ENCODE measurements around the gene TMEM219. TPM values are rescaled to one million over a fixed set of nuclear protein-coding genes. Genes with fewer than 3 reads are reported as not detected.

The TMEM219 gene, protein sequence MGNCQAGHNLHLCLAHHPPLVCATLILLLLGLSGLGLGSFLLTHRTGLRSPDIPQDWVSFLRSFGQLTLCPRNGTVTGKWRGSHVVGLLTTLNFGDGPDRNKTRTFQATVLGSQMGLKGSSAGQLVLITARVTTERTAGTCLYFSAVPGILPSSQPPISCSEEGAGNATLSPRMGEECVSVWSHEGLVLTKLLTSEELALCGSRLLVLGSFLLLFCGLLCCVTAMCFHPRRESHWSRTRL
- 80.5 TPM for polyA plus RNA-seq (2013, experiment 1 of 2)
- 84.2 TPM for polyA plus RNA-seq (2013, experiment 2 of 2)

- peaks cover 0 to 4% of the 10 kb centered on the region in 2 donors for H3K9me3 ChIP-seq (replicated peaks in 1 of 2; ENCODE audit: control insufficient read depth in 2 of 2, insufficient read depth in 1 of 2, low read depth in 1 of 2, low read length in 2 of 2)
- H3K14ac ChIP-seq (ENCODE audit: low read length), result no peak within 1 kb of the TSS
- no peak within 1 kb of the TSS for H4K91ac ChIP-seq (ENCODE audit: low read depth, low read length, poor library complexity)
- no peak within 1 kb of the TSS for H3K27ac ChIP-seq (replicated peaks; ENCODE audit: low read length)
- H2BK120ac ChIP-seq (ENCODE audit: low read depth, low read length), result no peak within 1 kb of the TSS
- H4K8ac ChIP-seq (ENCODE audit: low read depth, low read length), result no peak within 1 kb of the TSS
- no CpG with 5 or more reads among the region's 75 CpGs for WGBS, 2 donors (ENCODE audit: extremely low coverage in 2 of 2, insufficient read length in 2 of 2, insufficient replicate concordance in 1 of 2)
- peak within 1 kb of the TSS; percentile 88 for H3K18ac ChIP-seq (ENCODE audit: low read length)
- H3K9ac ChIP-seq (ENCODE audit: low read depth, low read length, poor library complexity), result peak within 1 kb of the TSS; percentile 5
- DNase-seq (ENCODE audit: low spot score), result peak; percentile 93
- no peaks in the 10 kb centered on the region for H3K27me3 ChIP-seq (ENCODE audit: control insufficient read depth in 3 of 3, insufficient read depth in 3 of 3, low read depth in 1 of 3, low read length in 3 of 3)
- no peak within 1 kb of the TSS for H2BK15ac ChIP-seq (ENCODE audit: low read length)
- peak within 1 kb of the TSS; percentile 92 for H3K23ac ChIP-seq (ENCODE audit: low read depth, low read length, poor library complexity)
- H3K79me1 ChIP-seq (ENCODE audit: low read depth, low read length), result no peaks in the 10 kb centered on the region
- no peak within 1 kb of the TSS for H2BK12ac ChIP-seq (ENCODE audit: low read length)
- peak within 1 kb of the TSS; percentile 62 to 84 for H3K4me3 ChIP-seq (ENCODE audit: low read length in 2 of 2)
- no peak within 1 kb of the TSS for H3K4ac ChIP-seq (ENCODE audit: low read length)
- H2AK5ac ChIP-seq (ENCODE audit: low read depth, low read length), result no peak within 1 kb of the TSS
- H2AFZ ChIP-seq (ENCODE audit: low read length), result peak within 1 kb of the TSS; percentile 90
- H3K4me2 ChIP-seq (ENCODE audit: insufficient read depth, low read length, poor library complexity, severe bottlenecking), result peak within 1 kb of the TSS; percentile 66
- H2BK5ac ChIP-seq (ENCODE audit: low read length), result no peak within 1 kb of the TSS
- H3K4me1 ChIP-seq (ENCODE audit: control insufficient read depth in 2 of 2, insufficient read depth in 1 of 2, low read depth in 1 of 2, low read length in 2 of 2), result peaks cover 0 to 3% of the 10 kb centered on the region in 2 donors
- peaks cover 1 to 12% of the 10 kb centered on the region in 2 donors for H3K36me3 ChIP-seq (replicated peaks in 1 of 2; ENCODE audit: control insufficient read depth in 2 of 2, insufficient read depth in 2 of 2, low read length in 2 of 2)
Observed at GRCh38 chr16:29961479-29962343, at the start of gene TMEM219. TSS of gene TMEM219 (plus strand) at chr16:29962079. CDS start at chr16:29963144, 1,065 bp downstream.

- H3K4me3 ChIP-seq (ENCODE audit: low read length in 2 of 2), result no peak overlapping the region
- peaks cover 1% of the 10 kb centered on the region for H3K79me1 ChIP-seq (ENCODE audit: low read depth, low read length)
- no peak overlapping the region for H3K18ac ChIP-seq (ENCODE audit: low read length)
- no peak overlapping the region for H2BK15ac ChIP-seq (ENCODE audit: low read length)
- H3K27ac ChIP-seq (replicated peaks; ENCODE audit: low read length), result no peak overlapping the region
- H2AFZ ChIP-seq (ENCODE audit: low read length), result no peak overlapping the region
- H2AK5ac ChIP-seq (ENCODE audit: low read depth, low read length), result no peak overlapping the region
- no peak overlapping the region for H2BK12ac ChIP-seq (ENCODE audit: low read length)
- no peak overlapping the region for H3K23ac ChIP-seq (ENCODE audit: low read depth, low read length, poor library complexity)
- peak overlapping the region; percentile 56 for H3K14ac ChIP-seq (ENCODE audit: low read length)
- no peak overlapping the region for H3K4me2 ChIP-seq (ENCODE audit: insufficient read depth, low read length, poor library complexity, severe bottlenecking)
- H4K91ac ChIP-seq (ENCODE audit: low read depth, low read length, poor library complexity), result no peak overlapping the region
- peak overlapping the region; percentile 44 for H3K9ac ChIP-seq (ENCODE audit: low read depth, low read length, poor library complexity)
- H3K9me3 ChIP-seq (replicated peaks in 1 of 2; ENCODE audit: control insufficient read depth in 2 of 2, insufficient read depth in 1 of 2, low read depth in 1 of 2, low read length in 2 of 2), result no peaks in the 10 kb centered on the region
- no peak for DNase-seq (ENCODE audit: low spot score)
- H2BK120ac ChIP-seq (ENCODE audit: low read depth, low read length), result no peak overlapping the region
- H3K4me1 ChIP-seq (ENCODE audit: control insufficient read depth in 2 of 2, insufficient read depth in 1 of 2, low read depth in 1 of 2, low read length in 2 of 2), result peaks cover 0 to 4% of the 10 kb centered on the region in 2 donors
- H4K8ac ChIP-seq (ENCODE audit: low read depth, low read length), result no peak overlapping the region
- H3K36me3 ChIP-seq (replicated peaks in 1 of 2; ENCODE audit: control insufficient read depth in 2 of 2, insufficient read depth in 2 of 2, low read length in 2 of 2), result peaks cover 3 to 13% of the 10 kb centered on the region in 2 donors
- peak overlapping the region; percentile 66 for H2BK5ac ChIP-seq (ENCODE audit: low read length)
- no peak overlapping the region for H3K4ac ChIP-seq (ENCODE audit: low read length)
- no CpG with 5 or more reads among the region's 11 CpGs for WGBS, 2 donors (ENCODE audit: extremely low coverage in 2 of 2, insufficient read length in 2 of 2, insufficient replicate concordance in 1 of 2)
- no peaks in the 10 kb centered on the region for H3K27me3 ChIP-seq (ENCODE audit: control insufficient read depth in 3 of 3, insufficient read depth in 3 of 3, low read depth in 1 of 3, low read length in 3 of 3)
Observed at GRCh38 chr16:29912087-29912486, 49.8 kb upstream of the TMEM219 start.

- no peak overlapping the region for H3K4me3 ChIP-seq (ENCODE audit: low read length in 2 of 2)
- no peaks in the 10 kb centered on the region for H3K9me3 ChIP-seq (replicated peaks in 1 of 2; ENCODE audit: control insufficient read depth in 2 of 2, insufficient read depth in 1 of 2, low read depth in 1 of 2, low read length in 2 of 2)
- DNase-seq (ENCODE audit: low spot score), result no peak
- H3K27me3 ChIP-seq (ENCODE audit: control insufficient read depth in 3 of 3, insufficient read depth in 3 of 3, low read depth in 1 of 3, low read length in 3 of 3), result no peaks in the 10 kb centered on the region
- H2AK5ac ChIP-seq (ENCODE audit: low read depth, low read length), result no peak overlapping the region
- H4K91ac ChIP-seq (ENCODE audit: low read depth, low read length, poor library complexity), result no peak overlapping the region
- H3K14ac ChIP-seq (ENCODE audit: low read length), result no peak overlapping the region
- no peak overlapping the region for H2BK12ac ChIP-seq (ENCODE audit: low read length)
- H3K9ac ChIP-seq (ENCODE audit: low read depth, low read length, poor library complexity), result no peak overlapping the region
- no peak overlapping the region for H3K18ac ChIP-seq (ENCODE audit: low read length)
- peaks cover 0 to 4% of the 10 kb centered on the region in 2 donors for H3K4me1 ChIP-seq (ENCODE audit: control insufficient read depth in 2 of 2, insufficient read depth in 1 of 2, low read depth in 1 of 2, low read length in 2 of 2)
- peaks cover 3 to 17% of the 10 kb centered on the region in 2 donors for H3K36me3 ChIP-seq (replicated peaks in 1 of 2; ENCODE audit: control insufficient read depth in 2 of 2, insufficient read depth in 2 of 2, low read length in 2 of 2)
- no peak overlapping the region for H4K8ac ChIP-seq (ENCODE audit: low read depth, low read length)
- H3K4ac ChIP-seq (ENCODE audit: low read length), result no peak overlapping the region
- no peak overlapping the region for H3K23ac ChIP-seq (ENCODE audit: low read depth, low read length, poor library complexity)
- peak overlapping the region; percentile 75 for H2BK5ac ChIP-seq (ENCODE audit: low read length)
- H2BK120ac ChIP-seq (ENCODE audit: low read depth, low read length), result no peak overlapping the region
- H3K27ac ChIP-seq (replicated peaks; ENCODE audit: low read length), result no peak overlapping the region
- H3K79me1 ChIP-seq (ENCODE audit: low read depth, low read length), result peaks cover 1% of the 10 kb centered on the region
- no peak overlapping the region for H3K4me2 ChIP-seq (ENCODE audit: insufficient read depth, low read length, poor library complexity, severe bottlenecking)
- no peak overlapping the region for H2BK15ac ChIP-seq (ENCODE audit: low read length)
- no peak overlapping the region for H2AFZ ChIP-seq (ENCODE audit: low read length)
- WGBS, 2 donors (ENCODE audit: extremely low coverage in 2 of 2, insufficient read length in 2 of 2, insufficient replicate concordance in 1 of 2), result no CpG with 5 or more reads among the region's 8 CpGs
Observed at GRCh38 chr16:29913514-29913913, 48.4 kb upstream of the TMEM219 start.
